PC-9 (cell line): ENCODE data around the gene EDDM13. TPM values are rescaled to one million over a fixed set of nuclear protein-coding genes. Genes with fewer than 3 reads are reported as not detected.
"Not testable (repeated sequence)": the region's sequence is repeated elsewhere in the genome, so short reads cannot be mapped to it uniquely, and the experiment has no call there.

Source experiments
- BruUV-seq: library from RNA; stranded (reverse); fragments of 400-500 nt; replicated peaks from 2 replicates; lab custom pipeline; 2021; lab: Mats Ljungman, UMichigan
- CTCF ChIA-PET: fragments of 300-600 bp; sonication (Branson Sonifier 250); formaldehyde crosslinking; loops from one replicate; lab custom pipeline; 2022; ENCODE audit warnings: antibody characterized with exemption; lab: Charles Lee
- POLR2A ChIA-PET: fragments of 300-600 bp; sonication (Branson Sonifier 250); formaldehyde crosslinking; loops from one replicate; lab custom pipeline; 2022; ENCODE audit warnings: antibody characterized with exemption; ENCODE audit not compliant: unreplicated experiment; lab: Charles Lee
- DNase-seq, 2 experiments: peaks; one replicate each; pipeline versions ENCODE4 v3.0.0 to v3.0.0-alpha.2; 2015 to 2022; ENCODE audit warnings: mixed read lengths in 1 of 2
- H2AFZ ChIP-seq: fragments of 200-600 bp; sonication (generic); 2 replicates; pipeline ENCODE4 v1.8.1; 2017; ENCODE audit warnings: antibody characterized with exemption
- H3F3A ChIP-seq: fragments of 200-600 bp; sonication (generic); 2 replicates; pipeline ENCODE4 v1.8.1; 2017; ENCODE audit warnings: antibody characterized with exemption, mild to moderate bottlenecking, low read depth; ENCODE audit not compliant: insufficient read depth
- H3K27ac ChIP-seq: fragments of 200-600 bp; sonication (generic); 2 replicates; pipeline ENCODE4 v1.6.1; 2016; ENCODE audit warnings: mixed run types
- H3K27me3 ChIP-seq: fragments of 200-600 bp; sonication (generic); 2 replicates; pipeline ENCODE4 v1.6.1; 2016; ENCODE audit warnings: low read depth, mixed run types; ENCODE audit not compliant: insufficient read depth
- H3K36me3 ChIP-seq: fragments of 200-600 bp; sonication (generic); 2 replicates; pipeline ENCODE4 v1.6.1; 2016; ENCODE audit warnings: low read depth, mixed run types
- H3K4me1 ChIP-seq: fragments of 200-600 bp; sonication (generic); replicated peaks from 2 replicates; pipeline ENCODE4 v1.6.1; 2016; ENCODE audit warnings: mixed run types; ENCODE audit not compliant: insufficient read depth
- H3K4me2 ChIP-seq: fragments of 200-600 bp; sonication (generic); 2 replicates; pipeline ENCODE4 v1.6.1; 2017; ENCODE audit warnings: mixed run types
- H3K4me3 ChIP-seq: fragments of 200-600 bp; sonication (generic); 2 replicates; pipeline ENCODE4 v1.6.1; 2016; ENCODE audit warnings: mixed run types
- H3K79me2 ChIP-seq: fragments of 200-600 bp; sonication (generic); 2 replicates; pipeline ENCODE4 v1.6.1; 2017; ENCODE audit warnings: low read depth, mixed run types
- H3K9me2 ChIP-seq: fragments of 200-600 bp; sonication (generic); 2 replicates; pipeline ENCODE4 v1.8.1; 2017; ENCODE audit warnings: mild to moderate bottlenecking; ENCODE audit not compliant: insufficient read depth
- H3K9me3 ChIP-seq: fragments of 200-600 bp; sonication (generic); 2 replicates; pipeline ENCODE4 v1.8.1; 2016; ENCODE audit warnings: low read depth; ENCODE audit not compliant: insufficient read depth
- H4K20me1 ChIP-seq: fragments of 200-600 bp; sonication (generic); 2 replicates; pipeline ENCODE4 v1.8.1; 2017; ENCODE audit not compliant: insufficient read depth
- CTCF ChIP-seq: fragments of 200-600 bp; sonication (generic); conservative IDR thresholded peaks from 2 replicates; pipeline ENCODE4 v1.6.1; 2017; ENCODE audit warnings: mixed run types, antibody characterized with exemption, mild to moderate bottlenecking, moderate library complexity
- EZH2 ChIP-seq: fragments of 200-600 bp; sonication (generic); IDR thresholded peaks from 2 replicates; pipeline ENCODE4 v1.8.0; 2017; ENCODE audit warnings: antibody characterized with exemption, low read depth
- intact Hi-C: fragments of 100-400 bp; cut with micrococcal nuclease; formaldehyde crosslinking; loops from one replicate; pipeline ENCODE4 v1.10.0; 2022; ENCODE audit not compliant: unreplicated experiment
- total RNA-seq: library from RNA; stranded (reverse); gene quantifications from 2 replicates; pipeline ENCODE4 v1.2.3, GENCODE V29; 2021

The EDDM13 gene
- total RNA-seq, 1 experiment from 2014 or later: not detected

- TF ChIP-seq EZH2: no peak
- no peak for TF ChIP-seq CTCF
- H2AFZ ChIP-seq: no peak overlapping the region
- no peak overlapping the region for H3K4me3 ChIP-seq
- no peak for DNase-seq
- no peaks in the 10 kb centered on the region for H3K4me1 ChIP-seq
- intact Hi-C loops: no loop called here
- no peaks in the 10 kb centered on the region for H4K20me1 ChIP-seq
- BruUV-seq: no TSS peak
- H3K36me3 ChIP-seq: no peaks in the 10 kb centered on the region
- no peak overlapping the region for H3K27ac ChIP-seq
- H3K9me2 ChIP-seq: no peaks in the 10 kb centered on the region
- H3K27me3 ChIP-seq: peaks cover 48% of the 10 kb centered on the region
- H3K79me2 ChIP-seq: no peaks in the 10 kb centered on the region
- ChIA-PET CTCF (no interaction called here), POLR2A (no interaction called here)
- no peaks in the 10 kb centered on the region for H3K9me3 ChIP-seq
- no peak overlapping the region for H3K4me2 ChIP-seq
- no peaks in the 10 kb centered on the region for H3F3A ChIP-seq
Measured at GRCh38 chr19:56324436-56324835, 51.9 kb downstream of the EDDM13 start.

GRCh38 chr19:56332695-56333094 lies 60.1 kb downstream of the EDDM13 start:
- no peak overlapping the region for H3K27ac ChIP-seq
- ChIA-PET CTCF (interaction anchor here (0.6 to 1.8 kb wide), 9 partner anchors 12 to 701 kb away, joined by 3 to 87 read pairs (median 10); no protein-coding TSS in a partner anchor), POLR2A (interaction anchor here (0.7 kb wide), 1 partner anchor 698 kb away, joined by 4 read pairs; no protein-coding TSS in a partner anchor)
- no peak overlapping the region for H3K4me2 ChIP-seq
- TF ChIP-seq EZH2 (no peak), CTCF (no peak)
- H3K36me3 ChIP-seq: no peaks in the 10 kb centered on the region
- H3F3A ChIP-seq: no peaks in the 10 kb centered on the region
- no peaks in the 10 kb centered on the region for H3K9me2 ChIP-seq
- no peak overlapping the region for H2AFZ ChIP-seq
- DNase-seq: no peak
- no peaks in the 10 kb centered on the region for H3K79me2 ChIP-seq
- H3K9me3 ChIP-seq: no peaks in the 10 kb centered on the region
- peaks cover 33% of the 10 kb centered on the region for H3K27me3 ChIP-seq
- intact Hi-C loops: loop anchor here (1.0 to 5.0 kb wide), 6 partner anchors 78 to 1680 kb away; no protein-coding TSS in a partner anchor
- no TSS peak for BruUV-seq
- H4K20me1 ChIP-seq: no peaks in the 10 kb centered on the region
- no peak overlapping the region for H3K4me3 ChIP-seq
- no peaks in the 10 kb centered on the region for H3K4me1 ChIP-seq

GRCh38 chr19:56333506-56333905 lies 61.0 kb downstream of the EDDM13 start:
- H3K79me2 ChIP-seq: no peaks in the 10 kb centered on the region
- H3K9me2 ChIP-seq: no peaks in the 10 kb centered on the region
- H3K36me3 ChIP-seq: no peaks in the 10 kb centered on the region
- H3K4me3 ChIP-seq: no peak overlapping the region
- TF ChIP-seq EZH2: no peak
- peak; percentile 95 for TF ChIP-seq CTCF
- intact Hi-C loops: loop anchor here (1.0 to 5.0 kb wide), 6 partner anchors 79 to 1681 kb away; no protein-coding TSS in a partner anchor
- no peaks in the 10 kb centered on the region for H3K4me1 ChIP-seq
- H4K20me1 ChIP-seq: no peaks in the 10 kb centered on the region
- H3K27ac ChIP-seq: no peak overlapping the region
- H3K4me2 ChIP-seq: no peak overlapping the region
- H3K9me3 ChIP-seq: no peaks in the 10 kb centered on the region
- BruUV-seq: no TSS peak
- H2AFZ ChIP-seq: no peak overlapping the region
- DNase-seq: peak; percentile 61 to 66
- no peaks in the 10 kb centered on the region for H3F3A ChIP-seq
- POLR2A ChIA-PET: interaction anchor here (0.6 to 0.7 kb wide), 3 partner anchors 74 to 1903 kb away, joined by 4 to 15 read pairs (median 11); no protein-coding TSS in a partner anchor
- peaks cover 41% of the 10 kb centered on the region for H3K27me3 ChIP-seq
- CTCF ChIA-PET: interaction anchor here (0.5 to 1.8 kb wide), 22 partner anchors 12 to 701 kb away, joined by 3 to 87 read pairs (median 4); partner anchors contain the start of gene ZNF444

GRCh38 chr19:56335371-56335770 lies 62.8 kb downstream of the EDDM13 start:
- intact Hi-C loops, H3K4me3 ChIP-seq, H3K27ac ChIP-seq, POLR2A ChIA-PET, H3K4me2 ChIP-seq, H2AFZ ChIP-seq, CTCF ChIA-PET, BruUV-seq, H3K36me3 ChIP-seq, H3F3A ChIP-seq, DNase-seq, H3K9me2 ChIP-seq, H4K20me1 ChIP-seq, H3K79me2 ChIP-seq, H3K4me1 ChIP-seq, H3K9me3 ChIP-seq: not testable (repeated sequence)
- peaks cover 43% of the 10 kb centered on the region for H3K27me3 ChIP-seq

DNA sequence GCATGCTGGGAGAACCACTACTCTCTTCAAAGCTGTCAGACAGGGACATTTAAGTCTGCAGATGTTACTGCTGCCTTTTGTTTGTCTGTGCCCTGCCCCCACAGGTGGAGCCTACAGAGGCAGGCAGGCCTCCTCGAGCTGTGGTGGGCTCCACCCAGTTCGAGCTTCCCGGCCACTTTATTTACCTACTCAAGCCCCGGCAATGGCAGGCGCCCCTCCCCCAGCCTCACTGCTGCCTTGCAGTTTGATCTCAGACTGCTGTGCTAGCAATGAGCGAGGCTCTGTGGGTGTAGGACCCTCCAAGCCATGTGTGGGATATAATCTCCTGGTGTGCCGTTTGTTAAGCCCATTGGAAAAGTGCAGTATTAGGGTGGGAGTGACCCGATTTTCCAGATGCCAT lies 64.5 kb downstream of the EDDM13 start:
- BruUV-seq, H3K36me3 ChIP-seq, H2AFZ ChIP-seq, H3K9me2 ChIP-seq, POLR2A ChIA-PET, H3K27ac ChIP-seq, intact Hi-C loops, H3K79me2 ChIP-seq, H3K4me3 ChIP-seq, H3F3A ChIP-seq, DNase-seq, H3K4me1 ChIP-seq, H4K20me1 ChIP-seq, CTCF ChIA-PET: not testable (repeated sequence)
- peaks cover 32% of the 10 kb centered on the region for H3K27me3 ChIP-seq
- H3K9me3 ChIP-seq: peaks cover 11% of the 10 kb centered on the region
- H3K4me2 ChIP-seq: peak overlapping the region; percentile 2; the same call in 1 of the 2 replicates
